ENCODE data around the gene DPPA3.
A peak's percentile ranks its signal among the peaks of the same experiment; 100 is the strongest.
"Not testable (repeated sequence)": the region's sequence is repeated elsewhere in the genome, so short reads cannot be mapped to it uniquely, and the experiment has no call there.

The DPPA3 gene

DNA sequence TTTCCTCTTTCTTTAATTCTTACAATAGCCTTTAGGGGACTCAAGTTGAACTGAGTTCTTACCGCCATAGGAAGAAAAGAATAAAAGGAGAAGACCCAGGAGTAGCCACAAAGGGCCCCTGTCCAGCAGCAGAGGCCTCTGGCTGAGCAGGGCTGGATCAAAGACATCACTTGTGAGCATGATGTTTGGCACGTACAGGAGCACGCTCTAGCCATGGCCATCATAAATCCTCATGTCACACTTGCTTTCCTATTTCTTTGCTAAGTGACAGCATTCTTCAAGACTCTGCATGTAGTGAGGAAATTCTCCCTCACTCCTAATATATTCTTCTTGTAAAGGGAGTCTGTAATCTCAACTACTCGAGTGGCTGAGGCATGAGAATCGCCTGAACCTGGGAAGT is 20.3 kb downstream of the DPPA3 start:
- DNase-seq = no peak

DNA sequence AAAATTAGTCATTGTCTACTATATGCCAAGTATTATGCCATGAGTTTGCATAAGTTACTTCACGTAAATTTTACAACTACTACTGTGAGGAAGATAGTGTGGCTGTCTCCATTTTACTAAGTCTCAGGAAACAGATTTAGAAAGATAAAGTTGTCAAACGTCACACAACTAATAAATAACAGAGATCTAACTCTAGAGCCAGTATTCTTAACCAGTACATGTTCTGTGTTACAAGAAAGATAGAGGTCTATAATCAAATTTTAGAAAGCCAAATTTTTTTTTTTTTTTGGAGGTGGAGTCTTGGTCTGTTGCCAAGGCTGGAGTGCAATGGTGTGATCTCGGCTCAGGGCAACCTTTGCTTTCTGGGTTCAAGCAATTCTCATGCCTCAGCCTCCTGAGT is 21.8 kb downstream of the DPPA3 start:
- no peak for DNase-seq

DNA sequence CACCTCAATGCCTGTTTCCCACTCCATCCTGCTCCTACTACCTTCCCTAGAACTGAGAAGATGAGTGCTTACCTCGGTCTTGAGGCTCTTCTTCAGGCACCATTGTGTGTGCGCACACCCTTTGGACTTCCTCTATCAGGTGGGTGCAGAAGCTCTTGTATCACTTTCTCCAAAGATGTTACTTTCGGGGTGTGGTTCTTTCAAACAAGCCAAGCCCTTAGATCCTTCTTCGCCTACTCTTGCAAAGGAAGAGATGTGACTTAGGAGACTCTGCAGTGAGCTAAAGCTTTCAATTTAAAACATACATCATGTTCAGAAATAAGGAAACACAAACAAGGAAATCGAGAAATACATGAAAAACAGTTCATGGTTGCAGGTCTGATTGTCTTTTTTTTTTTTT is 36.0 kb downstream of the DPPA3 start, which contains the start of gene CLEC4C:
CLEC4C (minus strand) TSS at position 130 of the 400 bp plus-strand sequence; CDS start at position 103, 27 bp downstream.
- DNase-seq = no peak

- DNase-seq = no peak
These were observed 37.6 kb downstream of the DPPA3 start for GRCh38 chr12:7748852-7749251.

GRCh38 chr12:7749442-7749841 is 38.2 kb downstream of the DPPA3 start:
- no peak for DNase-seq

GRCh38 chr12:7750350-7750749 is 39.1 kb downstream of the DPPA3 start:
- DNase-seq = no peak

DNA sequence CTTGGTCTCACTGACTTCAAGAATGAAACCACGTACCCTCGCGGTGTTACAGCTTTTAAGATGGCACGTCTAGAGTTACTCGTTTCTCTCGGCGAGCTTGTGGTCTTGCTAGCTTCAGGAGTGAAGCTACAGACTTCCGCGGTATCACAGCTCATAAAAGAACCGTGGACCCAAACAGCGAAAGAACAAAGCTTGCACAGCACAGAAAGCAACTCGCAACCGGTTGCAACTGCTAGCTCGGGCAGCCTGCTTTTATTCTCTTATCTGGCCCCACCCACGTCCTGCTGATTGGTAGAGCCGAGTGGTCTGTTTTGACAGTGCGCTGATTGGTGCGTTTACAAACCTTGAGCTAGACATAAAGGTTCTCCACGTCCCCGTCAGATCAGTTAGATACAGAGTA is 40.2 kb downstream of the DPPA3 start:
- DNase-seq = no peak

- not testable (repeated sequence) for DNase-seq
These were observed 41.0 kb downstream of the DPPA3 start for GRCh38 chr12:7751941-7752922.

DNA sequence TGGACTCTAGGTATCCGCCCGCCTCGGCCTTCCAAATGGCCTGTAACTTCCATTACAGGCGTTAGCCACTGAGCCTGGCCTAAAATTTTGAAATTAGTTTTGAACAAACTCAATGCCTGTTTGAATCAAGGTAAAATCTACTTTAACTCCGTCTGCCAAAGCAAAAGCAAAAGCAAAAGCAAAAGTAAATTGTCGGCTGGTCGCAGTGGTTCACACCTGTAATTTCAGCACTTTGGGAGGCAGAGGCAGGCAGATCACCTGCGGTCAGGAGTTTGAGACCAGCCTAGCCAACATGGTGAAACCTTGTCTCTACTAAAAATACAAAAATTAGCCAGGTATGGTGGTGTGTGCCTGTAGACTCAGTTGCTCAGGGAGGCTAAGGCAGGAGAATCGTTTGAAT is 44.4 kb downstream of the DPPA3 start:
- DNase-seq = peak in 1 of 5 donors; percentile 36

GRCh38 chr12:7756993-7757392 is 45.8 kb downstream of the DPPA3 start:
- DNase-seq = no peak

DNA sequence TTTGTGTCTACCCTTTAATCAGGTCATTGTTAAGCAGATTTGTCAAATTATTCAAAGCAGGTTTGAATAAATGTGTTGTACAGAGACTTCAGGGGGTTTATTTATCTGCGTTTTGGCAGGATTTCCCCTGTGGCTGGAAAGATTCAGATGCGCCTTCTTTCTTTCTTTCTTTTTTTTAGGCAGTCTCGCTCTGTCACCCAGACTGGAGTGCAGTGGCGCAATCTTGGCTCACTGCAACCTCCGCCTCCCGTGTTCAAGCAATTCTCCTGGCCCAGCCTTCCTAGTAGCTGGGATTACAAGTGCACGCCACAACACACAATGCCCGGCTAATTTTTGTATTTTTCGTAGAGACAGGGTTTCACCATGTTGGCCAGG is 47.5 kb downstream of the DPPA3 start:
- DNase-seq = no peak
